ENCODE measurements around the gene ADRA1B. TPM values are rescaled to one million over a fixed set of nuclear protein-coding genes. Genes with fewer than 3 reads are reported as not detected.

The ADRA1B gene
- total RNA-seq, 2 donors from 2014 or later = 0.60 to 0.68 TPM

- no peaks in the 10 kb centered on the region for H3K36me3 Mint-ChIP-seq (ENCODE audit: low read depth)
- H3K4me1 Mint-ChIP-seq = peaks cover 10% of the 10 kb centered on the region
- H3K27ac Mint-ChIP-seq = no peak overlapping the region
- Histone ChIP-seq H3K27ac (ENCODE audit: low read depth, low read length) (no peak overlapping the region), H3K4me1 (ENCODE audit: control insufficient read depth, insufficient read depth, low read length) (no peaks in the 10 kb centered on the region), H3K36me3 (ENCODE audit: control insufficient read depth, insufficient read depth, low read length) (no peaks in the 10 kb centered on the region), H3K27me3 (ENCODE audit: control insufficient read depth, insufficient read depth, low read length, poor library complexity, severe bottlenecking) (peaks cover 41% of the 10 kb centered on the region), H3K4me3 (ENCODE audit: low read length) (no peak overlapping the region), H3K9me3 (ENCODE audit: control insufficient read depth, low read length) (no peaks in the 10 kb centered on the region), H3K9ac (ENCODE audit: extremely low read depth, low read length, poor library complexity, severe bottlenecking) (no peak overlapping the region)
- H3K27me3 Mint-ChIP-seq (ENCODE audit: insufficient read depth) = peaks cover 44% of the 10 kb centered on the region
- H3K4me3 Mint-ChIP-seq = no peak overlapping the region
- TF ChIP-seq CTCF (conservative IDR thresholded peaks at IDR 0.05) = no peak
- WGBS, 2 experiments (ENCODE audit: insufficient coverage in 1 of 2, insufficient read length in 1 of 2) = 80% methylated on average over 2 of the region's 3 CpGs; no CpG with 5 or more reads in 1 of the 2 experiments
- no peaks in the 10 kb centered on the region for H3K9me3 Mint-ChIP-seq
- DNase-seq = no peak
These were observed 35.6 kb downstream of the ADRA1B start for GRCh38 chr5:159951834-159952233.

GRCh38 chr5:159953609-159954008, 37.3 kb downstream of the ADRA1B start:
- Histone ChIP-seq H3K4me1 (ENCODE audit: control insufficient read depth, insufficient read depth, low read length) (no peaks in the 10 kb centered on the region), H3K9me3 (ENCODE audit: control insufficient read depth, low read length) (no peaks in the 10 kb centered on the region), H3K27me3 (ENCODE audit: control insufficient read depth, insufficient read depth, low read length, poor library complexity, severe bottlenecking) (peaks cover 41% of the 10 kb centered on the region), H3K36me3 (ENCODE audit: control insufficient read depth, insufficient read depth, low read length) (no peaks in the 10 kb centered on the region), H3K27ac (ENCODE audit: low read depth, low read length) (no peak overlapping the region), H3K4me3 (ENCODE audit: low read length) (no peak overlapping the region), H3K9ac (ENCODE audit: extremely low read depth, low read length, poor library complexity, severe bottlenecking) (no peak overlapping the region)
- WGBS, 2 experiments (ENCODE audit: insufficient coverage in 1 of 2, insufficient read length in 1 of 2) = 65 to 67% methylated on average over 1 to 3 of the region's 3 CpGs
- peaks cover 10% of the 10 kb centered on the region for H3K4me1 Mint-ChIP-seq
- no peaks in the 10 kb centered on the region for H3K9me3 Mint-ChIP-seq
- no peak for TF ChIP-seq CTCF (conservative IDR thresholded peaks at IDR 0.05)
- H3K36me3 Mint-ChIP-seq (ENCODE audit: low read depth) = no peaks in the 10 kb centered on the region
- H3K4me3 Mint-ChIP-seq = no peak overlapping the region
- peaks cover 38% of the 10 kb centered on the region for H3K27me3 Mint-ChIP-seq (ENCODE audit: insufficient read depth)
- DNase-seq = peak; percentile 64
- H3K27ac Mint-ChIP-seq = no peak overlapping the region

GRCh38 chr5:159955056-159955624, 38.9 kb downstream of the ADRA1B start:
- H3K36me3 Mint-ChIP-seq (ENCODE audit: low read depth) = no peaks in the 10 kb centered on the region
- peaks cover 28% of the 10 kb centered on the region for H3K27me3 Mint-ChIP-seq (ENCODE audit: insufficient read depth)
- TF ChIP-seq CTCF (conservative IDR thresholded peaks at IDR 0.05) = no peak
- H3K4me1 Mint-ChIP-seq = peaks cover 10% of the 10 kb centered on the region
- Histone ChIP-seq H3K4me3 (ENCODE audit: low read length) (no peak overlapping the region), H3K4me1 (ENCODE audit: control insufficient read depth, insufficient read depth, low read length) (no peaks in the 10 kb centered on the region), H3K36me3 (ENCODE audit: control insufficient read depth, insufficient read depth, low read length) (no peaks in the 10 kb centered on the region), H3K27me3 (ENCODE audit: control insufficient read depth, insufficient read depth, low read length, poor library complexity, severe bottlenecking) (peaks cover 29% of the 10 kb centered on the region), H3K27ac (ENCODE audit: low read depth, low read length) (no peak overlapping the region), H3K9ac (ENCODE audit: extremely low read depth, low read length, poor library complexity, severe bottlenecking) (no peak overlapping the region), H3K9me3 (ENCODE audit: control insufficient read depth, low read length) (no peaks in the 10 kb centered on the region)
- H3K4me3 Mint-ChIP-seq = no peak overlapping the region
- 96 to 97% methylated on average over 6 of the region's 6 CpGs for WGBS, 2 experiments (ENCODE audit: insufficient coverage in 1 of 2, insufficient read length in 1 of 2)
- no peak overlapping the region for H3K27ac Mint-ChIP-seq
- H3K9me3 Mint-ChIP-seq = no peaks in the 10 kb centered on the region
- DNase-seq = peak; percentile 22
